Large intestine (tissue), 12 donors: ENCODE results near the gene POGLUT3. TPM values are rescaled to one million over a fixed set of nuclear protein-coding genes. Genes with fewer than 3 reads are reported as not detected.

ENCODE experiments used
- DNase-seq, 2 donors: peaks; one replicate each; pipeline versions ENCODE4 v3.0.0 to v3.0.0-alpha.2; 2013
- H3K27ac ChIP-seq: one replicate; pipeline ENCODE4 v1.5.1; 2013; ENCODE audit warnings: low read length
- H3K27me3 ChIP-seq: 2 replicates; pipeline ENCODE4 v1.6.1; 2013; ENCODE audit warnings: low read length; ENCODE audit not compliant: control insufficient read depth, insufficient read depth
- H3K36me3 ChIP-seq: 2 replicates; pipeline ENCODE4 v1.6.1; 2013; ENCODE audit warnings: low read length; ENCODE audit not compliant: control insufficient read depth, insufficient read depth
- H3K4me1 ChIP-seq: one replicate; pipeline ENCODE4 v1.6.1; 2013; ENCODE audit warnings: low read length; ENCODE audit not compliant: control insufficient read depth, insufficient read depth
- H3K4me3 ChIP-seq: one replicate; pipeline ENCODE4 v1.5.1; 2013; ENCODE audit warnings: low read length
- H3K9me3 ChIP-seq: one replicate; pipeline ENCODE4 v1.6.1; 2013; ENCODE audit warnings: mild to moderate bottlenecking, low read depth, low read length, moderate library complexity; ENCODE audit not compliant: control insufficient read depth
- WGBS: methylation state at CpG from one replicate; pipeline ENCODE4 v1.1.5; 2013; ENCODE audit warnings: low lambda C conversion rate; ENCODE audit not compliant: insufficient coverage; 5-methylcytosine and 5-hydroxymethylcytosine counted together
- long read RNA-seq, 11 donors: transcript quantifications; one replicate each; lab custom pipeline, GENCODE V29; 2026
- polyA plus RNA-seq: library from polyadenylated mRNA; unstranded; fragments of 120-200 nt; gene quantifications from one replicate; pipeline ENCODE4 v1.2.1, GENCODE V29; 2013

Gene POGLUT3, protein sequence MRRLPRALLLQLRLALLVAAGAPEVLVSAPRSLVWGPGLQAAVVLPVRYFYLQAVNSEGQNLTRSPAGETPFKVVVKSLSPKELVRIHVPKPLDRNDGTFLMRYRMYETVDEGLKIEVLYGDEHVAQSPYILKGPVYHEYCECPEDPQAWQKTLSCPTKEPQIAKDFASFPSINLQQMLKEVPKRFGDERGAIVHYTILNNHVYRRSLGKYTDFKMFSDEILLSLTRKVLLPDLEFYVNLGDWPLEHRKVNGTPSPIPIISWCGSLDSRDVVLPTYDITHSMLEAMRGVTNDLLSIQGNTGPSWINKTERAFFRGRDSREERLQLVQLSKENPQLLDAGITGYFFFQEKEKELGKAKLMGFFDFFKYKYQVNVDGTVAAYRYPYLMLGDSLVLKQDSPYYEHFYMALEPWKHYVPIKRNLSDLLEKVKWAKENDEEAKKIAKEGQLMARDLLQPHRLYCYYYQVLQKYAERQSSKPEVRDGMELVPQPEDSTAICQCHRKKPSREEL
- 22.7 TPM for polyA plus RNA-seq
- long read RNA-seq, donor 1, full-length matches to known transcripts: 2 of 2 reads
- long read RNA-seq, donor 1, partial matches to known transcripts: 0 of 2 reads
- long read RNA-seq, donor 1, other reads (novel, unspliced or antisense): 0 of 2 reads
- long read RNA-seq, donor 2, full-length matches to known transcripts: 9 of 9 reads
- long read RNA-seq, donor 2, partial matches to known transcripts: 0 of 9 reads
- long read RNA-seq, donor 2, other reads (novel, unspliced or antisense): 0 of 9 reads
- long read RNA-seq, donor 3: 0 reads
- long read RNA-seq, donor 4: 0 reads
- long read RNA-seq, donor 5, full-length matches to known transcripts: 5 of 5 reads
- long read RNA-seq, donor 5, partial matches to known transcripts: 0 of 5 reads
- long read RNA-seq, donor 5, other reads (novel, unspliced or antisense): 0 of 5 reads
- long read RNA-seq, donor 6, full-length matches to known transcripts: 4 of 13 reads
- long read RNA-seq, donor 6, partial matches to known transcripts: 9 of 13 reads
- long read RNA-seq, donor 6, other reads (novel, unspliced or antisense): 0 of 13 reads
- long read RNA-seq, donor 7, full-length matches to known transcripts: 7 of 7 reads
- long read RNA-seq, donor 7, partial matches to known transcripts: 0 of 7 reads
- long read RNA-seq, donor 7, other reads (novel, unspliced or antisense): 0 of 7 reads
- long read RNA-seq, donor 8, full-length matches to known transcripts: 10 of 22 reads
- long read RNA-seq, donor 8, partial matches to known transcripts: 12 of 22 reads
- long read RNA-seq, donor 8, other reads (novel, unspliced or antisense): 0 of 22 reads
- long read RNA-seq, donor 9, full-length matches to known transcripts: 5 of 5 reads
- long read RNA-seq, donor 9, partial matches to known transcripts: 0 of 5 reads
- long read RNA-seq, donor 9, other reads (novel, unspliced or antisense): 0 of 5 reads
- long read RNA-seq, donor 10, full-length matches to known transcripts: 12 of 12 reads
- long read RNA-seq, donor 10, partial matches to known transcripts: 0 of 12 reads
- long read RNA-seq, donor 10, other reads (novel, unspliced or antisense): 0 of 12 reads
- long read RNA-seq, donor 11, full-length matches to known transcripts: 3 of 8 reads
- long read RNA-seq, donor 11, partial matches to known transcripts: 5 of 8 reads
- long read RNA-seq, donor 11, other reads (novel, unspliced or antisense): 0 of 8 reads

- no CpG with 5 or more reads among the region's 84 CpGs for WGBS
- H3K4me3 ChIP-seq: peak within 1 kb of the TSS; percentile 62
- H3K27ac ChIP-seq: peak within 1 kb of the TSS; percentile 74
- H3K36me3 ChIP-seq: no peaks in the 10 kb centered on the region
- no peaks in the 10 kb centered on the region for H3K4me1 ChIP-seq
- no peaks in the 10 kb centered on the region for H3K9me3 ChIP-seq
- peaks cover 3% of the 10 kb centered on the region for H3K27me3 ChIP-seq
- peak; percentile 45 to 74 for DNase-seq
Observed at GRCh38 chr11:108498046-108498815, at the start of gene POGLUT3. TSS of gene POGLUT3 (minus strand) at chr11:108498384. CDS start at chr11:108498366, 18 bp downstream.

DNA sequence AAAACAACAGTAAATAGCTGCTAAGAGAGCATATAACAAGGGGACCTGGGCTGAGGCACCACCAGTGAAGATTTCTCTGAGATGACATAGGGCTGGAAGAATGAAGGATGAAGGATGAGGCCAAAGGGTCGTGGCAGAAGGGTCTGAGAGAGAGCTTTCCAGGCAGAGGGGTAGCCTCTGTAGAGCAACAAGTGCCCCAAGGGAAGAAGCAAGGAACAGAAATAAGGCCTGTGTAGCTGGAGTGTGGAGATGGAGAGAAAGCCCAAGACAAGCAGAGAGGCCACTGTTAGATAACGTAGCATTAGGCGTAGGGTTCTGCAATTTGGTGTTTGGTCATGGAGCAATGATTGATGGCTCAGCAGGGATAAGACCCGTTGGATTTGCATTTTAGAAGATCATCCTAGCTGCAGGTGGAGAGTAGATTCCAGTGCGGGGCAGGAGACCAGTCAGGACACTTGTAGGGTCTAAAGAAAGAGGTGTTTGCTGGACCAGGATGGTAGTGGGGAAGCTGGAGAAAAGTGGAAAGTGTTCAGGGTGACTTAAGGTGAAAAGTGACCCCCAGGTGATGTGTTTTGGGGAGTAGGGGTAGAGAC is 47.8 kb upstream of the POGLUT3 start:
- H3K4me3 ChIP-seq: no peak overlapping the region
- no peaks in the 10 kb centered on the region for H3K4me1 ChIP-seq
- H3K27me3 ChIP-seq: no peaks in the 10 kb centered on the region
- no peak for DNase-seq
- no peaks in the 10 kb centered on the region for H3K9me3 ChIP-seq
- no peaks in the 10 kb centered on the region for H3K36me3 ChIP-seq
- no CpG with 5 or more reads among the region's 5 CpGs for WGBS
- no peak overlapping the region for H3K27ac ChIP-seq

- no peak overlapping the region for H3K4me3 ChIP-seq
- no peaks in the 10 kb centered on the region for H3K27me3 ChIP-seq
- no peaks in the 10 kb centered on the region for H3K9me3 ChIP-seq
- no peaks in the 10 kb centered on the region for H3K36me3 ChIP-seq
- no CpG with 5 or more reads among the region's 5 CpGs for WGBS
- no peak overlapping the region for H3K27ac ChIP-seq
- no peak for DNase-seq
- H3K4me1 ChIP-seq: no peaks in the 10 kb centered on the region
Observed at GRCh38 chr11:108543316-108543964, 45.3 kb upstream of the POGLUT3 start.

DNA sequence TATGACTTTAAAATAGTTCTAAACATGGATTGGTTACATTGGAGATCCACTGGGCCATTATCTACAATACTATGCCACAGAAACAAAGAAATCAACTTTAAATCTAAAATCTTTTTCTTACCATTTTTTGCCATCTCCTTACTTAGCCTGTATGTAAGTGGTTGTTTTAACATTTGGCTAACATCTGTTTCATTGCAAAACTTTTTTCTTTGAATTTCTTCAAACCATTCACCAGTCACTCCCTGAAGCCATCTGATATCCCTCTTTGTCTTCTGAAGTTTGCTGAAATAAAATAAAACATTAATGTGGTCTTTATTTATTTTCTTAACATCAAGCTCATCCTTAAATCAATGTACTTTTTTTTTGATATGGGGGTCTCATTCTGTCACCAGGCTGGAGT is 43.3 kb upstream of the POGLUT3 start:
- no peaks in the 10 kb centered on the region for H3K4me1 ChIP-seq
- H3K27ac ChIP-seq: no peak overlapping the region
- H3K27me3 ChIP-seq: no peaks in the 10 kb centered on the region
- H3K9me3 ChIP-seq: no peaks in the 10 kb centered on the region
- no peaks in the 10 kb centered on the region for H3K36me3 ChIP-seq
- H3K4me3 ChIP-seq: no peak overlapping the region
- no peak for DNase-seq

GRCh38 chr11:108538502-108538901 is 40.3 kb upstream of the POGLUT3 start:
- no peaks in the 10 kb centered on the region for H3K4me1 ChIP-seq
- H3K27me3 ChIP-seq: no peaks in the 10 kb centered on the region
- WGBS: 100% methylated on average over 3 of the region's 4 CpGs
- no peak for DNase-seq
- no peaks in the 10 kb centered on the region for H3K36me3 ChIP-seq
- H3K4me3 ChIP-seq: no peak overlapping the region
- no peak overlapping the region for H3K27ac ChIP-seq
- no peaks in the 10 kb centered on the region for H3K9me3 ChIP-seq

DNA sequence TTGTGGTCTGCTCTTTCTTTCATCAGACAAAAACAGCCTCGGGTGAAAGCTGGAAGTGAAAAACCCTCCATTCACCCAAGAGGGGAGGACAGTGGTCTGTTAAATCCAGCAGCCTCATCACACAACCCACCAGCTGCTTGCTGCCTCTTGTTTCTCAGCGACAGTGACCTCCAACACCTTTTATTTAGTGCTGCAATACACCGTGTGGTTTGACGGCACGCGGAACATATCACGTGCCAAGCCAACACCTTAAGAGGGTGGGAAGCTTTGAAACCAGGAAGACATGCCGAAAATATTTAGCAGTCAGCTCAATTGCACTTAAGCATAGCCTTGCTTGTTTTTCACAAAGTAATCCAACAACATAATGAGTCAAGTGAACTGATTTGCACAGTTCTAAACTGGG is 39.8 kb upstream of the POGLUT3 start:
- WGBS: no CpG with 5 or more reads among the region's 8 CpGs
- H3K27me3 ChIP-seq: no peaks in the 10 kb centered on the region
- peak; percentile 17 to 23 for DNase-seq
- H3K4me1 ChIP-seq: no peaks in the 10 kb centered on the region
- no peak overlapping the region for H3K4me3 ChIP-seq
- no peaks in the 10 kb centered on the region for H3K9me3 ChIP-seq
- no peak overlapping the region for H3K27ac ChIP-seq
- no peaks in the 10 kb centered on the region for H3K36me3 ChIP-seq

DNA sequence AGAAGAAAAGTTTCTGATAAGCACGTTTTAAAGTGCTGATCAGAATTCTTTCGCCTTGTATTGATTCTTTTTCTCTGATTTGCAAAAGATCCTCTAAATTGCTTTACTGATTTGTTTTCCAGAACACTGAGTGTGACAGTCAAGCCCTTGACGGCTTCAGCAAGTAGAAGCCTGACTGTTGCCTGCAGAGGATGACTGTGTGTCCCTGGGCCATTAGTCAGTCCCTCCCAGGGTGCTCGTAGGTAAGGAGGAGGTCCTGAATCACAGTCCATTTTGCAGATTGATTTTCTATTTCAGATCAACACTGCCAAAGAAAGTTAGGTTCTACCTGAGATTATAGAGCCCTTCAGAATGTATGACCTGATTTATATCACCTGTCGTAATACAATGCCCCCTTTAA is 38.6 kb upstream of the POGLUT3 start:
- Histone ChIP-seq H3K4me3 (no peak overlapping the region), H3K27me3 (no peaks in the 10 kb centered on the region), H3K4me1 (no peaks in the 10 kb centered on the region), H3K36me3 (no peaks in the 10 kb centered on the region), H3K27ac (no peak overlapping the region), H3K9me3 (no peaks in the 10 kb centered on the region)
- 93% methylated on average over 2 of the region's 5 CpGs for WGBS
- no peak for DNase-seq

- no CpG with 5 or more reads among the region's 6 CpGs for WGBS
- H3K27ac ChIP-seq: no peak overlapping the region
Observed at GRCh38 chr11:108535384-108535955, 37.3 kb upstream of the POGLUT3 start.

More at GRCh38 chr11:108535384-108535955, 37.3 kb upstream of the POGLUT3 start:
- H3K27me3 ChIP-seq: no peaks in the 10 kb centered on the region
- H3K36me3 ChIP-seq: no peaks in the 10 kb centered on the region
- H3K4me1 ChIP-seq: no peaks in the 10 kb centered on the region
- no peaks in the 10 kb centered on the region for H3K9me3 ChIP-seq
- H3K4me3 ChIP-seq: no peak overlapping the region
- DNase-seq: no peak
